ENCODE results near the gene NACC2. TPM values are rescaled to one million over a fixed set of nuclear protein-coding genes. Genes with fewer than 3 reads are reported as not detected.
"Not testable (repeated sequence)": the region's sequence is repeated elsewhere in the genome, so short reads cannot be mapped to it uniquely, and the experiment has no call there.

Gene NACC2
- polyA plus RNA-seq, 4 donors = 6.9 to 9.9 (median 9.6) TPM

GRCh38 chr9:136083558-136084062 lies 11.5 kb downstream of the NACC2 start:
- no peak for DNase-seq (ENCODE audit: low read depth in 4 of 4, low spot score in 2 of 4)

GRCh38 chr9:136082496-136083361 lies 12.4 kb downstream of the NACC2 start:
- no peak for DNase-seq (ENCODE audit: low read depth in 4 of 4, low spot score in 2 of 4)

GRCh38 chr9:136081826-136082495 lies 13.1 kb downstream of the NACC2 start:
- DNase-seq (ENCODE audit: low read depth in 4 of 4, low spot score in 2 of 4) = no peak

GRCh38 chr9:136081113-136081825 lies 13.8 kb downstream of the NACC2 start:
- DNase-seq (ENCODE audit: low read depth in 4 of 4, low spot score in 2 of 4) = no peak

- DNase-seq (ENCODE audit: low read depth in 4 of 4, low spot score in 2 of 4) = no peak
These were observed 14.4 kb downstream of the NACC2 start for GRCh38 chr9:136080716-136081112.

- no peak for DNase-seq (ENCODE audit: low read depth in 4 of 4, low spot score in 2 of 4)
These were observed 15.2 kb downstream of the NACC2 start for GRCh38 chr9:136079916-136080246.

- no peak for DNase-seq (ENCODE audit: low read depth in 4 of 4, low spot score in 2 of 4)
These were observed 15.7 kb downstream of the NACC2 start for GRCh38 chr9:136079211-136079915.

GRCh38 chr9:136078498-136079011 lies 16.5 kb downstream of the NACC2 start:
- DNase-seq (ENCODE audit: low read depth in 4 of 4, low spot score in 2 of 4) = no peak

GRCh38 chr9:136078024-136078423 lies 17.1 kb downstream of the NACC2 start:
- DNase-seq (ENCODE audit: low read depth in 4 of 4, low spot score in 2 of 4) = no peak

GRCh38 chr9:136077491-136077890 lies 17.6 kb downstream of the NACC2 start:
- DNase-seq (ENCODE audit: low read depth in 4 of 4, low spot score in 2 of 4) = no peak

GRCh38 chr9:136075881-136076678 lies 19.0 kb downstream of the NACC2 start:
- DNase-seq (ENCODE audit: low read depth in 4 of 4, low spot score in 2 of 4) = no peak

GRCh38 chr9:136075134-136075841 lies 19.8 kb downstream of the NACC2 start:
- no peak for DNase-seq (ENCODE audit: low read depth in 4 of 4, low spot score in 2 of 4)

- no peak for DNase-seq (ENCODE audit: low read depth in 4 of 4, low spot score in 2 of 4)
These were observed 20.4 kb downstream of the NACC2 start for GRCh38 chr9:136074706-136075105.

GRCh38 chr9:136062657-136063439 lies 32.2 kb downstream of the NACC2 start:
- DNase-seq (ENCODE audit: low read depth in 4 of 4, low spot score in 2 of 4) = no peak

- DNase-seq (ENCODE audit: low read depth in 4 of 4, low spot score in 2 of 4) = not testable (repeated sequence)
These were observed 33.2 kb downstream of the NACC2 start for GRCh38 chr9:136061916-136062315.

GRCh38 chr9:136061405-136061804 lies 33.7 kb downstream of the NACC2 start:
- DNase-seq (ENCODE audit: low read depth in 4 of 4, low spot score in 2 of 4) = no peak

GRCh38 chr9:136060671-136061371 lies 34.3 kb downstream of the NACC2 start:
- no peak for DNase-seq (ENCODE audit: low read depth in 4 of 4, low spot score in 2 of 4)
